Daoy (cell line): Measurements from ENCODE around the gene ATP6V0A4. TPM values are rescaled to one million over a fixed set of nuclear protein-coding genes. Genes with fewer than 3 reads are reported as not detected.
A peak's percentile ranks its signal among the peaks of the same experiment; 100 is the strongest.
"Not testable (repeated sequence)": the region's sequence is repeated elsewhere in the genome, so short reads cannot be mapped to it uniquely, and the experiment has no call there.

Experiments
- DNase-seq: peaks from one replicate; pipeline ENCODE4 v3.0.0-alpha.2; 2015; ENCODE audit warnings: low read depth
- total RNA-seq: library from RNA; depleted of rRNA; stranded (reverse); fragments of >200 nt; shearing (Covaris generic); gene quantifications from 2 replicates; pipeline ENCODE4 v1.2.3, GENCODE V29; 2014

Gene ATP6V0A4
- total RNA-seq, 1 experiment from 2014 or later, result 0.63 TPM

DNA sequence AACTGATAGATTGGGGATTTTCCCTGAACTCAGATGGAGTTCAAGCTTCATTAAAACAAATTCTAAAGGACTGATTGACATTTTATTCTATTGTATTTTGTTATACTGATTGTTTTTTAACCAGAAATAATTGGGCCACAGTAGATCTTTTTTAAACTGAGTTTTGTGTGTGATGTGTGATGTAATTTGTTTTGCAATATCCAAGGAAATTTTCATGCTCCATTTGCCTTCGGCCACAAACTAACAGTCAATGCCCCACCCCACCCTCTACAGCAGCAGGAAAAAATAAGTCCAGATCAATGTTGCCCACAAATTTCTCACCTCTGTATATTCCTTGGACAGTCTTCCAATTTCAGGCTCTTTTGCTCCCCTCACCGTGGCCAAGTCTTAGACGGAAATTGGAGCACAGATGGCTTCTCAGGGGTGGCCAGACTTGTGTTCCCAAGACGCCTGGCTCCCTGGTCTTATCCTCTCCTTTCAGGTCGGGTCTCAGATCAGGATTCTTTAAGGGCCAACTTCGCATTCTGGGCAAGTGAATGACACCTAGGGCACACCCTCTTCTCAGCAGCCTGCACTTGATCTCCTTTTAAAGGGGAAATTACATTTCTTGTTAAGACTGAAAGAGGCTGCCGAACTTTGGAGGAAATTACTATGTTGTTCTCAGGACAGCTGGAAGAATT is 97.0 kb downstream of the ATP6V0A4 start, which contains the start of gene SVOPL:
Gene SVOPL (minus strand): TSS at position 506 of the 680 bp plus-strand sequence. CDS start 22,317 bp downstream, outside the sequence.
- DNase-seq, result no peak

DNA sequence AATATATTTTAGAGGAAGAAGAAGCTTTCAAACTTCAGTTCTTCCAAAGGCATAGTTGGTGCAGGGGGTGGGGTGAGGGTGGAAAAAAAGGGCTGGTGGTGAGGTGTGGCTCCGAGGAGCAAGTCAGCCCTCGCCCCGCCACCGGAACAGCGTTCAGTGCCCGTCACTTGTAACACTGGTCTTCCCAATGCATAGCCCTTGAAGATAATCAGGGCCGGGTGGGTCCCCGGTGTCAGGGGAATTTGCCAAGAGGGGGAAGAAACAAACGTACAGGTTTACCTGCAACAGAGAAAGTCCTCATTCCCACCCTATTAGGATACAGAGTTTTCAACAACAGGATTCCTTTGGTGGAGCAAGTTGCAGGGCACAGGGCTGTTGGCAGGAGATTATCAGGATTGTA is 98.3 kb downstream of the ATP6V0A4 start:
- no peak for DNase-seq

DNA sequence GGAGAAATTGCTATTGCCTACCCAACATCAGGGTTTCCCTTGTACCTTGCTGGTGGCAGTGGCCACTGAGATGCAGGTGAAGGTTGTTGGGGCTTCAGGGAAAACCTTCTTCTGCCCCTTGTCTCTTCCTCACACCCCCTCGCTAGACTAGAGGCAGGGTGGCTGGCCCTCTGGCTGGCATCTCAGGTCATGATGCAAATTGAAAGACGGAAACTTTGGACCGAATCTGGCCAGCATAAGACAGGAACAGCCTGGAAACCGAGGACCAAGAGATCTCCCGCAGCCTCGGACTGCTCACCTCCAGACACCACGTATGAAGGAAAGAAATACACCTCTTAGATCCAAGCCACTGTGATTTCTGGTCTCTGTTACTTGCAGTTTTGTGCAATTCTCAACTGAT is 99.7 kb downstream of the ATP6V0A4 start:
- no peak for DNase-seq

- DNase-seq, result no peak
These were observed 100.3 kb downstream of the ATP6V0A4 start for GRCh38 chr7:138697535-138698182.

DNA sequence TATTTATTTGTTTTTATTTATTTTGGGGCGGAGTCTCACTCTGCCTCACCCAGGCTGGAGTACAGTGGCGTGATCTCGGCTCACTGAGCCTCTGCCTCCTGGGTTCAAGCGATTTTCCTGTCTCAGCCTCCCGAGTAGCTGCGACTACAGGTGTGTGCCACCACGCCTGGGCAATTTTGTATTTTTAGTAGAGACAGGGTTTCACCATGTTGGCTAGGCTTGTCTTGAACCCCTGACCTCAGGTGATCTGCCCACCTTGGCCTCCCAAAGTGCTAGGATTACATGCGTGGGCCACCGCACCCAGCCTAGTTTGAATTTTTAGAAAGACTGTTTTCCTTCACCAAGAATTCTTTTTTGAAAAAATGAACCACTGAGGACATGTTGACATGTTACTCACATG is 102.2 kb downstream of the ATP6V0A4 start:
- not testable (repeated sequence) for DNase-seq

- no peak for DNase-seq
These were observed 102.9 kb downstream of the ATP6V0A4 start for GRCh38 chr7:138695106-138695505.

DNA sequence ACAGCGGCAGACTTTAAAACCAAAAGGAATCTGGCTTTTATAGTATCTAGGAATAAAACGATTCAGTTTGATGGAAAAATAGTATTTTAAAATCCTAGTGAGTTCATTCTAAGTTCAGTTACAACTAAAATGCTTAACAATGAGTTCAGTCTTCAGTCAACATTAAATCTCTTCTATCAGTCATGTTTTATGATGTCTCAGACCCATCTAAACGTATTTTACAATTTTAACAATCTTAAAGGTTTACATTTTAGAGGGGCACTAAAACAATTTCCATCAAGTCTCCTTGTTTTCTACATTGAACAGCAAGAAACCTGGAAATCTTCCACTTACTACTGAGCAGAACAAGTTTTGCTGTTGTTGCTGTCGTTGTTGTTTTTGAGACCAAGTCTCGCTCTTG is 106.8 kb downstream of the ATP6V0A4 start:
- no peak for DNase-seq

DNA sequence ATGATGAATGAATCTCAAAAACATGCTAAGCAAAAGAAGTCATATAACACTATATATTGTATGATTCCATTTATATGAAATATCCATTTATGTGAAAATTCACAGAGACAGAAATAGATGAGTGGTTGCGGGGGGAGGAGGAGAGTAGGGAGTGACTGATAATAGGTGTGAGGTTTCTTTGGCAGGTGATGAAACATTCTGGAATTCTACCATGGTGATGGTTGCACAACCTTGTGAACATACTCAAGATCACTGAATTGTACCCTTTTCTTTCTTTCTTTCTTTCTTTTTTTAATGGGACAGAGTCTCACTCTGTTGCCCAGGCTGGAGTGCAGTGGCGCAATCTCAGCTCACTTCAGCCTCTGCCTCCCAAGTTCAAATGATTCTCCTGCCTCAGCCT is 107.5 kb downstream of the ATP6V0A4 start:
- DNase-seq, result no peak

DNA sequence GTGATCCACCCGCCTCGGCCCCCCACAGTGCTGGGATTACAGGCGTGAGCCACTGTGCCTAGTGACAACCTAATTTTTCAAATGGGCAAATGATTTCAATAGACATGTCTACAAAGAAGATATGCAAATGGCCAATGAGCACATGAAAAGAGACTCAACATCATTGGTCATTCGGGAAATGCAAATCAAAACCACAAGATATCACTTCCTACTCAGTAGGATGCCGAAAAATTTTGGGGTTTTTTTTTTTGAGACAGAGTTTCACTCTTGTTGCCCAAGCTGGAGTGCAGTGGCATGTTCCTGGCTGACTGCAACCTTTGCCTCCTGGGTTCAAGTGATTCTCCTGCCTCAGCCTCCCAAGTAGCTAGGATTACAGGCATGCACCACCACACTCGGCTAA is 110.0 kb downstream of the ATP6V0A4 start:
- DNase-seq, result not testable (repeated sequence)

GRCh38 chr7:138684340-138684739 is 113.7 kb downstream of the ATP6V0A4 start:
- peak; percentile 41 for DNase-seq

DNA sequence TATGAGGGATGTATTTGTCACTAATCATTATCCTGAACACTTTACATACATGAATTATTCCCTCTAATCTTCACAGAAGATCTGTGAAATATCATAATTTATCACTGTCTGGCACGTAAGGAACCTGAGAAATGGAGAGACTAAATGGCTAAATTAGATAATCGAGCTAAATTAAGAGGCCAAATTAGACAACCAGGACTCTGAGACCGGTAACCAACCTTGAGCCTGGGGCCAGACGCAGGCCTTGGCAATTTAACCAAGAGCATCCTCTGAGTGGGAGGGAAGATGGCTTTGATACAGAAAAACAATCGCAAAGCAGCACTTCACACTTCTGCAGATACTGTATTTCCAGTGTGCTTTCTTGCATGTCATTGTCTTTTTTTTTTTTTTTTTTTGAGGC is 118.2 kb downstream of the ATP6V0A4 start:
- no peak for DNase-seq

DNA sequence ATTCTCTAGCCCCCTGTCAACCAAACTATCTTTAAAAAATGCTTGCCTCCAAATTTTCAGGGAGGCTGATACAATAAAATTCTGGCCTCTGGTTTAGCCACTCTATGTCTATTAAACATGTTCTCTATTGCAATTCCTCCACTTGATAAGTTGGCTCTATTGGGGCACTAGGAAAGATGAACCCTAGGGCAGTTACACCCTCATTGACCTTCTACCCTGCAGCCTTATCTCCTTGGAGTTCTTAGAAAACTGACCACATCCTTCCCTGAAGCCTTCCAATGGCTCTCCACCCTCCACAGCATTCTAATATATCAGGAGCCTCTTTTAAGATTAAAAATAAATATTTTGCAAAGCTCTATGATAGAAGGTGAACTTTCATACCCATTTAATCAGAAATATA is 127.4 kb downstream of the ATP6V0A4 start:
- no peak for DNase-seq

- DNase-seq, result no peak
These were observed 128.6 kb downstream of the ATP6V0A4 start for GRCh38 chr7:138669364-138669763.

DNA sequence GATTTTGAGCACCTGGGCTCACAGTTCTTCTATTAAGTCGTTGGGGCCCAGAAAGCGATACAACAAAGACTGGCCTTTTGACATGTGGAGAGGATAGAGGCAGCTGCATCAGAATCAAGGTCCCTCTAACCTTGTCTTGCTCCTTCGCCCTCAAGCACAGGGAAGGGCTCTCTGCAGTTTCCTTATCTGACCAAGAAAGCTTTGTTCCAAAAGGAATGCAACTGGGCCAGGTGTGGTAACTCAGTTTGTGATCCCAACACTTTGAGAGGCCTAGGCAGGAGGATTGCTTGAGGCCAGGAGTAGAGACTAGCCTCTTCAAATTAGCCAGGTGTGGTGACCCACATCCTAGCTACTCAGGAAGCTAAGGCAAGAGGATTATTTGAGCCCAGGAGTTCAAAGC is 129.1 kb downstream of the ATP6V0A4 start:
- DNase-seq, result no peak

GRCh38 chr7:138668229-138668596 is 129.8 kb downstream of the ATP6V0A4 start:
- DNase-seq, result no peak

DNA sequence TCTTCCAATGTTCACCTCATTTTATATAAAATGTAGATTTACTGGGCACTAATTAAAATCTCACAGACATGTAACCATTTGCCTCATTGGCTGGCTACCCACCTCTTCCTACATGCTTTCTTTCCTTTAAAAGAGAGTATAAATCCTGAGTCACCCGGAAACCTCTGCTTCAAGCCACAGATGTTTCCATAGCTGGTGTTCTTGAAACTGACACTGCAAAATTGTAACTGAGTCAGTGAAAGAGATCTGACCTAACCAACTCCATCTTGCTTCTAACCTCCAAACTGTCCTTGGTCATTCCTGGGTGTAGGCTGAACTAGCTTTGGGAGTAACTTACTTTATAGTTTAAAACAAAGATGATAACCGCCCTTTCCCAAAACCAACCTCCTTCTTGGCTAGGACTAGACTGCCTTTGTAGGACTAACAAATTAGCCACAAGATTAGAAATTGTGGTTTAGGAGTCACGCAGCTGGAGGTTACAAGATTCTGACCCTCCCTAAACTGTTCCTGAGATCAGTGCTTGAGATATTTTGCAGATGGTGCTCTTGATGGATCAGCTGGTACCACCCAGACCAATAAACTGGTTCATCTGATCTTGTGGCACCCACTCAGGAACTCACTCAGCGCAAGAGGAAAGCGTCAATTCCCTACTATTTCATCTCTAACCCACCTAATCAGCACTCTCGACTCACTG is 130.3 kb downstream of the ATP6V0A4 start:
- no peak for DNase-seq

DNA sequence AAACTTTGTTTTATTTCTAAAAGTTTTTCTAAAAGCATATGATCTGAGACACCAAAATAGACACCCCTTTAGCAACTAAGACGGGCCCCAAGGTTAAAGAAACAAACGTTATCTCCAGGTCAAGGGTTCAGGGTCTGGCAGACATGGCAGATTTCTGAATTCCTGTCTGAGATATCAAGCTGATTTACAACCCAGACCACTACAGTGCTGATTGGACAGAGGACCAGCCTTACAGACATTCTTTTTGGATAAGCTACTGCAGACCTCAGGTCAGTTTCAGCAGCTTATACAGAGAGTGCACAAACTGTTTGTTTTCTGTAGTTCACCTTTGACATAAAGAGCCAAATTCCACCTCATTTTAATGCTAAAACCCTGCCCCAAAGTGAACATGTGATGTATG is 131.6 kb downstream of the ATP6V0A4 start:
- DNase-seq, result no peak

DNA sequence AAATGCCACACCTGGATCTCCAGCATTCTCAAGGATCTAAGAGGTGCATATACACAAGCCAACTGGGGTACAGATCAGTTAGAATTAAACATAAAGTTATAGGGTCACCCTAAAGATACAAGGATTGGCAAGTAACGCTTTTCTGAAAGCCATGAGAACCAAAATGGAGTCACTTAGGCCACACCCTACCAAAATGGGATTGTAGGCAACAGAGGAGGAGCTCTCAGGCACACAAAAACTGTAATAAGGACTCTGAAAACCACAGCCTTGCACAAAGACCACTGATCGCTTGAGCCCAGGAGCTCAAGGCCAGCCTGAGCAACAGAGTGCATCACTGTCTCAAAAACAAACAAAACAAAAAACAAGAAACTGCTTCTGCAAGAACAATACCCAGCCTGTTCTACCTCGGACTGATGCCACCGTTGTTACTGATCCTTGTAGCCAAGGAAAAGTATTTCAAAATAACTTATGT is 132.3 kb downstream of the ATP6V0A4 start:
- no peak for DNase-seq

DNA sequence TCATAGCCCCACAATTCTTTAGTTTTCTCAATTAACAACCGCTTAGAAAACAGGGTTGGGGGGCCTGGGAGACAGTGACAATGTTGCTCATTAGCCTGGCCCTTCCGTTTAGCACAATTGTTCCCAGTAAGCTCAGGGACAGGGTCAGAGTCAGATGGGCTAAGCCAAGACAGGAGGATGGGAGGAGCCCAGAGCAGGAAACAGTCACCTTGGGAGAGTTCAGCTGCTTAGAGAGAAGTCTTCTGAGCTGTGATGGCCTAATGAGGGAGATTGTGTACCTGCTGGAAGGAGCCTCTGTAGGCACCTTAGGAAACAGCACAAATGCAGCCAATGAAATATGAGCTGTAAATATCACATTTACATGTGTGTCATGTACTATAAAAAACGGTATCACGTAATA is 132.7 kb downstream of the ATP6V0A4 start:
- DNase-seq, result no peak

- no peak for DNase-seq
These were observed 134.0 kb downstream of the ATP6V0A4 start for GRCh38 chr7:138663725-138664710.

- DNase-seq, result no peak
These were observed 135.0 kb downstream of the ATP6V0A4 start for GRCh38 chr7:138662991-138663320.
